Measurements from ENCODE around the gene MTURN. TPM values are rescaled to one million over a fixed set of nuclear protein-coding genes. Genes with fewer than 3 reads are reported as not detected.
"Not testable (repeated sequence)": the region's sequence is repeated elsewhere in the genome, so short reads cannot be mapped to it uniquely, and the experiment has no call there.

The MTURN gene
- total RNA-seq, 8 experiments from 2014 or later, result 18.1 to 121 (median 40.8) TPM

- 25 to 85% (median 53%) methylated on average over 1 to 3 of the region's 3 CpGs; no CpG with 5 or more reads in 1 of the 10 experiments for WGBS, 10 experiments
- in situ Hi-C loops (cut with MboI; ENCODE audit: low pct_unique_long_range_greater_than_20kb in 2 of 9, low sequenced_read_pairs in 9 of 9, unreplicated experiment in 9 of 9), result loop anchor here in 1 of 9 experiments (10.0 kb wide), 1 partner anchor 87 kb away; no protein-coding TSS in a partner anchor
- Histone ChIP-seq H3K4me3 (no peak overlapping the region), H3K27ac (no peak overlapping the region), H3K4me1 (replicated peaks in 1 of 2) (no peaks in the 10 kb centered on the region)
- no peak for ATAC-seq (replicated peaks in 6 of 8)
Observed at GRCh38 chr7:30177965-30178364, 43.2 kb downstream of the MTURN start.

- no peak overlapping the region for H3K27ac ChIP-seq
- ATAC-seq (replicated peaks in 6 of 8), result peak in 1 of 8 experiments; percentile 37
- H3K4me3 ChIP-seq, result no peak overlapping the region
- in situ Hi-C loops (cut with MboI; ENCODE audit: low pct_unique_long_range_greater_than_20kb in 2 of 9, low sequenced_read_pairs in 9 of 9, unreplicated experiment in 9 of 9), result loop anchor here in 1 of 9 experiments (10.0 kb wide), 1 partner anchor 86 kb away; no protein-coding TSS in a partner anchor
- H3K4me1 ChIP-seq (replicated peaks in 1 of 2), result no peaks in the 10 kb centered on the region
- 50 to 100% (median 88%) methylated on average over 1 to 3 of the region's 3 CpGs; no CpG with 5 or more reads in 2 of the 10 experiments for WGBS, 10 experiments
Observed at GRCh38 chr7:30178748-30179436, 44.1 kb downstream of the MTURN start.

GRCh38 chr7:30180718-30181117 is 45.9 kb downstream of the MTURN start:
- Histone ChIP-seq H3K27ac (no peak overlapping the region), H3K4me1 (replicated peaks in 1 of 2) (no peaks in the 10 kb centered on the region), H3K4me3 (no peak overlapping the region)
- in situ Hi-C loops (cut with MboI; ENCODE audit: low pct_unique_long_range_greater_than_20kb in 2 of 9, low sequenced_read_pairs in 9 of 9, unreplicated experiment in 9 of 9), result no loop called here
- WGBS, 10 experiments, result 20 to 100% (median 91%) methylated on average over 1 to 2 of the region's 2 CpGs; no CpG with 5 or more reads in 1 of the 10 experiments
- no peak for ATAC-seq (replicated peaks in 6 of 8)

- Histone ChIP-seq H3K4me3 (no peak overlapping the region), H3K4me1 (replicated peaks in 1 of 2) (no peaks in the 10 kb centered on the region), H3K27ac (no peak overlapping the region)
- no peak for ATAC-seq (replicated peaks in 6 of 8)
- in situ Hi-C loops (cut with MboI; ENCODE audit: low pct_unique_long_range_greater_than_20kb in 2 of 9, low sequenced_read_pairs in 9 of 9, unreplicated experiment in 9 of 9), result no loop called here
- 60 to 100% (median 75%) methylated on average over 1 to 5 of the region's 6 CpGs; no CpG with 5 or more reads in 4 of the 10 experiments for WGBS, 10 experiments
Observed at GRCh38 chr7:30181211-30181610, 46.4 kb downstream of the MTURN start.

- Histone ChIP-seq H3K4me3 (no peak overlapping the region), H3K27ac (no peak overlapping the region), H3K4me1 (replicated peaks in 1 of 2) (no peaks in the 10 kb centered on the region)
- ATAC-seq (replicated peaks in 6 of 8), result no peak
- in situ Hi-C loops (cut with MboI; ENCODE audit: low pct_unique_long_range_greater_than_20kb in 2 of 9, low sequenced_read_pairs in 9 of 9, unreplicated experiment in 9 of 9), result no loop called here
- 62 to 96% (median 91%) methylated on average over 2 to 7 of the region's 7 CpGs for WGBS, 10 experiments
Observed at GRCh38 chr7:30181736-30182522, 47.1 kb downstream of the MTURN start.

- WGBS, 10 experiments, result 90 to 100% (median 100%) methylated on average over 1 to 2 of the region's 2 CpGs; no CpG with 5 or more reads in 1 of the 10 experiments
- Histone ChIP-seq H3K4me3 (no peak overlapping the region), H3K4me1 (replicated peaks in 1 of 2) (no peaks in the 10 kb centered on the region), H3K27ac (no peak overlapping the region)
- in situ Hi-C loops (cut with MboI; ENCODE audit: low pct_unique_long_range_greater_than_20kb in 2 of 9, low sequenced_read_pairs in 9 of 9, unreplicated experiment in 9 of 9), result no loop called here
- no peak for ATAC-seq (replicated peaks in 6 of 8)
Observed at GRCh38 chr7:30182814-30183213, 48.0 kb downstream of the MTURN start.

GRCh38 chr7:30183749-30184369 is 49.1 kb downstream of the MTURN start:
- in situ Hi-C loops (cut with MboI; ENCODE audit: low pct_unique_long_range_greater_than_20kb in 2 of 9, low sequenced_read_pairs in 9 of 9, unreplicated experiment in 9 of 9), result no loop called here
- H3K4me3 ChIP-seq, result no peak overlapping the region
- H3K27ac ChIP-seq, result no peak overlapping the region
- ATAC-seq (replicated peaks in 6 of 8), result no peak
- WGBS, 10 experiments, result 63 to 100% (median 83%) methylated on average over 1 to 4 of the region's 4 CpGs
- H3K4me1 ChIP-seq (replicated peaks in 1 of 2), result no peaks in the 10 kb centered on the region

- WGBS, 10 experiments, result 46 to 97% (median 75%) methylated on average over 1 to 4 of the region's 4 CpGs; no CpG with 5 or more reads in 1 of the 10 experiments
- H3K27ac ChIP-seq, result no peak overlapping the region
- in situ Hi-C loops (cut with MboI; ENCODE audit: low pct_unique_long_range_greater_than_20kb in 2 of 9, low sequenced_read_pairs in 9 of 9, unreplicated experiment in 9 of 9), result no loop called here
- peaks cover 0 to 2% of the 10 kb centered on the region in 2 donors for H3K4me1 ChIP-seq (replicated peaks in 1 of 2)
- ATAC-seq (replicated peaks in 6 of 8), result peak in 2 of 8 experiments; percentile 18 to 75
- H3K4me3 ChIP-seq, result no peak overlapping the region
Observed at GRCh38 chr7:30184791-30185487, 50.2 kb downstream of the MTURN start.

GRCh38 chr7:30185496-30185895 is 50.7 kb downstream of the MTURN start:
- Histone ChIP-seq H3K4me1 (replicated peaks in 1 of 2) (peaks cover 0 to 2% of the 10 kb centered on the region in 2 donors), H3K4me3 (no peak overlapping the region), H3K27ac (no peak overlapping the region)
- ATAC-seq (replicated peaks in 6 of 8), result no peak
- in situ Hi-C loops (cut with MboI; ENCODE audit: low pct_unique_long_range_greater_than_20kb in 2 of 9, low sequenced_read_pairs in 9 of 9, unreplicated experiment in 9 of 9), result no loop called here

GRCh38 chr7:30186725-30187124 is 51.9 kb downstream of the MTURN start:
- no peak overlapping the region for H3K27ac ChIP-seq
- WGBS, 10 experiments, result 83 to 100% (median 100%) methylated on average over 1 of the region's 1 CpG; no CpG with 5 or more reads in 5 of the 10 experiments
- no peak for ATAC-seq (replicated peaks in 6 of 8)
- no peak overlapping the region for H3K4me3 ChIP-seq
- peaks cover 0 to 2% of the 10 kb centered on the region in 2 donors for H3K4me1 ChIP-seq (replicated peaks in 1 of 2)
- in situ Hi-C loops (cut with MboI; ENCODE audit: low pct_unique_long_range_greater_than_20kb in 2 of 9, low sequenced_read_pairs in 9 of 9, unreplicated experiment in 9 of 9), result no loop called here

- 0 to 71% (median 56%) methylated on average over 1 of the region's 1 CpG; no CpG with 5 or more reads in 7 of the 10 experiments for WGBS, 10 experiments
Observed at GRCh38 chr7:30187513-30187912, 52.7 kb downstream of the MTURN start.

GRCh38 chr7:30188381-30188780 is 53.6 kb downstream of the MTURN start:
- WGBS, 10 experiments, result 25 to 80% (median 49%) methylated on average over 1 to 2 of the region's 2 CpGs; no CpG with 5 or more reads in 2 of the 10 experiments

More at GRCh38 chr7:30187513-30187912, 52.7 kb downstream of the MTURN start:
- Histone ChIP-seq H3K4me3 (no peak overlapping the region), H3K4me1 (replicated peaks in 1 of 2) (peaks cover 0 to 2% of the 10 kb centered on the region in 2 donors), H3K27ac (no peak overlapping the region)
- in situ Hi-C loops (cut with MboI; ENCODE audit: low pct_unique_long_range_greater_than_20kb in 2 of 9, low sequenced_read_pairs in 9 of 9, unreplicated experiment in 9 of 9), result no loop called here
- peak in 3 of 8 experiments; percentile 62 to 76 (median 68) for ATAC-seq (replicated peaks in 6 of 8)

More at GRCh38 chr7:30188381-30188780, 53.6 kb downstream of the MTURN start:
- in situ Hi-C loops (cut with MboI; ENCODE audit: low pct_unique_long_range_greater_than_20kb in 2 of 9, low sequenced_read_pairs in 9 of 9, unreplicated experiment in 9 of 9); H3K4me3 ChIP-seq; H3K27ac ChIP-seq; H3K4me1 ChIP-seq (replicated peaks in 1 of 2): not testable (repeated sequence)
- peak in 1 of 8 experiments; percentile 9 for ATAC-seq (replicated peaks in 6 of 8)

Measured in motor neuron (in vitro differentiated cells).